Measurements from ENCODE around the gene FNBP1L. TPM values are rescaled to one million over a fixed set of nuclear protein-coding genes. Genes with fewer than 3 reads are reported as not detected.

Gene FNBP1L
- total and polyA plus RNA-seq, 2 of the 8 experiments (the other 6 are each of a cell fraction or from before 2014, with no cell fraction given) = 48.9 to 95.9 TPM

GRCh38 chr1:93448292-93448982 lies 519 bp downstream of the FNBP1L start (continued):
- TF ChIP-seq NRF1 (IDR thresholded peaks at IDR 0.05; ENCODE audit: low read depth, low read length) = no peak
- TF ChIP-seq NANOG (IDR thresholded peaks at IDR 0.05; ENCODE audit: insufficient read depth, low read depth, low read length, poor library complexity, severe bottlenecking) = no peak

All from H1 (cell line).